Loucy (cell line): Measurements from ENCODE around the gene MAN2C1.

Experiments used
- CTCF ChIP-seq: fragments of 200-600 bp; sonication (generic); conservative IDR thresholded peaks from 2 replicates; pipeline ENCODE4 v1.5.1; 2014; ENCODE audit warnings: mild to moderate bottlenecking, antibody characterized with exemption, low read length
- EZH2phosphoT487 ChIP-seq: fragments of 200-600 bp; IDR thresholded peaks from 2 replicates; pipeline ENCODE4 v1.6.1; 2018; ENCODE audit warnings: antibody characterized with exemption, mild to moderate bottlenecking, moderate library complexity, borderline replicate concordance

GRCh38 chr15:75325922-75326321 is 42.5 kb downstream of the MAN2C1 start:
- TF ChIP-seq CTCF: no peak
- no peak for TF ChIP-seq EZH2phosphoT487
